Activated naive CD4-positive, alpha-beta T cell treated with anti-CD3 and anti-CD28 coated beads, Interleukin-2, amount 50 U/mL, for 16 hours (primary cell): ENCODE results near the gene FARS2.

Experiments
- DNase-seq: peaks from one replicate; pipeline ENCODE4 v3.0.0-alpha.2; 2020

Gene FARS2

GRCh38 chr6:5712349-5713215, 451.3 kb downstream of the FARS2 start:
- no peak for DNase-seq

GRCh38 chr6:5713519-5713918, 452.2 kb downstream of the FARS2 start:
- no peak for DNase-seq

- DNase-seq = no peak
Measured at GRCh38 chr6:5718231-5718947, 457.1 kb downstream of the FARS2 start.

GRCh38 chr6:5723841-5724691, 462.8 kb downstream of the FARS2 start:
- no peak for DNase-seq

- no peak for DNase-seq
Measured at GRCh38 chr6:5724911-5725310, 463.6 kb downstream of the FARS2 start.

- no peak for DNase-seq
Measured at GRCh38 chr6:5726976-5727718, 465.8 kb downstream of the FARS2 start.

- no peak for DNase-seq
Measured at GRCh38 chr6:5728351-5729079, 467.2 kb downstream of the FARS2 start.

GRCh38 chr6:5729080-5729434, 467.7 kb downstream of the FARS2 start:
- no peak for DNase-seq

- no peak for DNase-seq
Measured at GRCh38 chr6:5729813-5730517, 468.7 kb downstream of the FARS2 start.

- no peak for DNase-seq
Measured at GRCh38 chr6:5730585-5731263, 469.4 kb downstream of the FARS2 start.

GRCh38 chr6:5731435-5731834, 470.1 kb downstream of the FARS2 start:
- DNase-seq = no peak

- DNase-seq = no peak
Measured at GRCh38 chr6:5732496-5732895, 471.2 kb downstream of the FARS2 start.

GRCh38 chr6:5736016-5736738, 474.9 kb downstream of the FARS2 start:
- DNase-seq = no peak

GRCh38 chr6:5737460-5737859, 476.1 kb downstream of the FARS2 start:
- DNase-seq = no peak

- DNase-seq = no peak
Measured at GRCh38 chr6:5738211-5738610, 476.9 kb downstream of the FARS2 start.

- no peak for DNase-seq
Measured at GRCh38 chr6:5744497-5744896, 483.2 kb downstream of the FARS2 start.

GRCh38 chr6:5745081-5745480, 483.8 kb downstream of the FARS2 start:
- no peak for DNase-seq

- no peak for DNase-seq
Measured at GRCh38 chr6:5746053-5746758, 484.9 kb downstream of the FARS2 start.

- DNase-seq = no peak
Measured at GRCh38 chr6:5746759-5747130, 485.4 kb downstream of the FARS2 start.
